ENCODE results near the gene CDK5R2. TPM values are rescaled to one million over a fixed set of nuclear protein-coding genes. Genes with fewer than 3 reads are reported as not detected.

The CDK5R2 gene
- total RNA-seq, 1 donor from 2014 or later: 5.1 TPM

GRCh38 chr2:218985325-218986091, 26.0 kb downstream of the CDK5R2 start:
- Mint-ChIP-seq H3K27ac (no peak overlapping the region), H3K9me3 (ENCODE audit: low read depth) (no peaks in the 10 kb centered on the region), H3K4me1 (ENCODE audit: low read depth) (peaks cover 8% of the 10 kb centered on the region), H3K36me3 (ENCODE audit: insufficient read depth) (no peaks in the 10 kb centered on the region), H3K27me3 (peaks cover 90% of the 10 kb centered on the region), H3K4me3 (ENCODE audit: low read depth) (no peak overlapping the region)
- no peak for DNase-seq (ENCODE audit: low spot score, unreplicated experiment)
- no peak for TF ChIP-seq CTCF (IDR thresholded peaks at IDR 0.05; ENCODE audit: unreplicated experiment)

GRCh38 chr2:218986148-218986761, 26.8 kb downstream of the CDK5R2 start:
- no peaks in the 10 kb centered on the region for H3K36me3 Mint-ChIP-seq (ENCODE audit: insufficient read depth)
- no peaks in the 10 kb centered on the region for H3K9me3 Mint-ChIP-seq (ENCODE audit: low read depth)
- H3K27me3 Mint-ChIP-seq: peaks cover 92% of the 10 kb centered on the region
- H3K27ac Mint-ChIP-seq: no peak overlapping the region
- H3K4me1 Mint-ChIP-seq (ENCODE audit: low read depth): peaks cover 4% of the 10 kb centered on the region
- DNase-seq (ENCODE audit: low spot score, unreplicated experiment): no peak
- H3K4me3 Mint-ChIP-seq (ENCODE audit: low read depth): no peak overlapping the region
- TF ChIP-seq CTCF (IDR thresholded peaks at IDR 0.05; ENCODE audit: unreplicated experiment): no peak

- Mint-ChIP-seq H3K27me3 (peaks cover 93% of the 10 kb centered on the region), H3K36me3 (ENCODE audit: insufficient read depth) (no peaks in the 10 kb centered on the region), H3K4me1 (ENCODE audit: low read depth) (peaks cover 3% of the 10 kb centered on the region), H3K4me3 (ENCODE audit: low read depth) (no peak overlapping the region), H3K27ac (no peak overlapping the region), H3K9me3 (ENCODE audit: low read depth) (no peaks in the 10 kb centered on the region)
- DNase-seq (ENCODE audit: low spot score, unreplicated experiment): no peak
- TF ChIP-seq CTCF (IDR thresholded peaks at IDR 0.05; ENCODE audit: unreplicated experiment): no peak
Measured at GRCh38 chr2:218988164-218988563, 28.7 kb downstream of the CDK5R2 start.

- Mint-ChIP-seq H3K27me3 (peaks cover 89% of the 10 kb centered on the region), H3K4me1 (ENCODE audit: low read depth) (peaks cover 3% of the 10 kb centered on the region), H3K27ac (no peak overlapping the region)
Measured at GRCh38 chr2:218988650-218989049, 29.2 kb downstream of the CDK5R2 start.

GRCh38 chr2:218990052-218990451, 30.6 kb downstream of the CDK5R2 start:
- Mint-ChIP-seq H3K9me3 (ENCODE audit: low read depth) (no peaks in the 10 kb centered on the region), H3K4me3 (ENCODE audit: low read depth) (no peak overlapping the region), H3K27ac (no peak overlapping the region), H3K36me3 (ENCODE audit: insufficient read depth) (no peaks in the 10 kb centered on the region), H3K27me3 (peaks cover 90% of the 10 kb centered on the region), H3K4me1 (ENCODE audit: low read depth) (peaks cover 1% of the 10 kb centered on the region)
- DNase-seq (ENCODE audit: low spot score, unreplicated experiment): no peak
- no peak for TF ChIP-seq CTCF (IDR thresholded peaks at IDR 0.05; ENCODE audit: unreplicated experiment)

More at GRCh38 chr2:218988650-218989049, 29.2 kb downstream of the CDK5R2 start:
- no peak for TF ChIP-seq CTCF (IDR thresholded peaks at IDR 0.05; ENCODE audit: unreplicated experiment)
- no peak overlapping the region for H3K4me3 Mint-ChIP-seq (ENCODE audit: low read depth)
- no peaks in the 10 kb centered on the region for H3K9me3 Mint-ChIP-seq (ENCODE audit: low read depth)
- DNase-seq (ENCODE audit: low spot score, unreplicated experiment): no peak
- no peaks in the 10 kb centered on the region for H3K36me3 Mint-ChIP-seq (ENCODE audit: insufficient read depth)
